ENCODE results near the gene TK1. TPM values are rescaled to one million over a fixed set of nuclear protein-coding genes. Genes with fewer than 3 reads are reported as not detected.

Gene TK1
- total RNA-seq, 1 experiment from 2014 or later: 133 TPM

DNA sequence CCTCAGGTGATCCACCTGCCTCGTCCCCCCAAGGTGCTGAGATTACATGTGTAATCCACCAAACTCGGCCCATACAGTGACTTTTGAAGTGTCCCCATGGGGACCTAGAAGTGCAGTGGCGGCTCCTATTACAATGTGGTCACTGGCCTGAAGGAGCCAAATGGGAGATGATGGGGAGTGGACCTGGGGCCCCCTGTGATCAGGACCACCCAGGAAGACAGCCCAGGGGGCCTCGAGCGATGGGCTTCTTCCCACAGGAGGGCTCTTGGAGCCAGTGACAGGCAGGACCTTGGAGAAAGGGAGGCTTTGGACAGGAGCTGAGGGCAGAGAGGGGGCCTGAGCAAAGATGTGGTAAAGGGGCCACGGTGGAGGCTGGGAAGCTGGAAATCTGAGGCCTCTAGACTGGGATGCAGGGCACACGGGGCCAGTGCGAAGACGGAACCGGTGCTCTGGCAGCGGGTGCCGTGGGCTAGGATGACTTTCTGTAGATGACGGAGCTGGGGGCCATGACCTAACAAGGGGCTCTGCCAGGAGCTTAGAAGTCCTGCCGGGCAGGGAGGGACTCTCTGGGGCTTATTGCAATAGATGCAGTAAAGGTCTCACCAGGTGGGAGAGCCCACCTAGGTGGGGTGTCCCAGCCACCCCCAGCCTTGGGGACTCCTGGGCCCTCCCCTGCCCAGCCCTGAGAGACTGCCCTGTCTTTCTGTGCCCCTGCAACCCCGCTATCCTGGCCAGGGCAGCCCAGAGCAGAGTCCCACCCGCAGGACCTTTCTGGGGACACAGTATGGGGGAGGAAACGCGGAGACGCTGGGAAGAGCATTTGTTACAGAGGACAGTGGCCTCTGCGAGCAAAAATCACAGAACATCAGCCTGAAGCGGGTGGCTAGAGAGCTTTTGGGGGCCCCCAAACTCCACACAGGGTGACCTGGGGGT lies 43.4 kb downstream of the TK1 start:
- no peak overlapping the region for H3K27ac ChIP-seq (ENCODE audit: low read depth, low read length, poor library complexity, severe bottlenecking)
- intact Hi-C loops (cut with micrococcal nuclease; ENCODE audit: unreplicated experiment): no loop called here
- H3K36me3 ChIP-seq (ENCODE audit: insufficient read depth, low read length, poor library complexity, severe bottlenecking): no peaks in the 10 kb centered on the region
- ChIA-PET POLR2A (ENCODE audit: low non-redundant PET) (no interaction called here), CTCF (no interaction called here)
- H3K4me3 ChIP-seq (ENCODE audit: low read depth, low read length, poor library complexity, severe bottlenecking): no peak overlapping the region
- TF ChIP-seq, protein P1, sequence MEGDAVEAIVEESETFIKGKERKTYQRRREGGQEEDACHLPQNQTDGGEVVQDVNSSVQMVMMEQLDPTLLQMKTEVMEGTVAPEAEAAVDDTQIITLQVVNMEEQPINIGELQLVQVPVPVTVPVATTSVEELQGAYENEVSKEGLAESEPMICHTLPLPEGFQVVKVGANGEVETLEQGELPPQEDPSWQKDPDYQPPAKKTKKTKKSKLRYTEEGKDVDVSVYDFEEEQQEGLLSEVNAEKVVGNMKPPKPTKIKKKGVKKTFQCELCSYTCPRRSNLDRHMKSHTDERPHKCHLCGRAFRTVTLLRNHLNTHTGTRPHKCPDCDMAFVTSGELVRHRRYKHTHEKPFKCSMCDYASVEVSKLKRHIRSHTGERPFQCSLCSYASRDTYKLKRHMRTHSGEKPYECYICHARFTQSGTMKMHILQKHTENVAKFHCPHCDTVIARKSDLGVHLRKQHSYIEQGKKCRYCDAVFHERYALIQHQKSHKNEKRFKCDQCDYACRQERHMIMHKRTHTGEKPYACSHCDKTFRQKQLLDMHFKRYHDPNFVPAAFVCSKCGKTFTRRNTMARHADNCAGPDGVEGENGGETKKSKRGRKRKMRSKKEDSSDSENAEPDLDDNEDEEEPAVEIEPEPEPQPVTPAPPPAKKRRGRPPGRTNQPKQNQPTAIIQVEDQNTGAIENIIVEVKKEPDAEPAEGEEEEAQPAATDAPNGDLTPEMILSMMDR (conservative IDR thresholded peaks at IDR 0.05; ENCODE audit: low read depth, low read length): no peak
- TF ChIP-seq EZH2 (IDR thresholded peaks at IDR 0.05; ENCODE audit: borderline replicate concordance, low read depth, low read length, poor library complexity, severe bottlenecking): no peak
- peaks cover 9% of the 10 kb centered on the region for H3K4me1 ChIP-seq (ENCODE audit: insufficient read depth, low read length, poor library complexity, severe bottlenecking)
- H3K27me3 ChIP-seq (replicated peaks; ENCODE audit: insufficient read depth, low read depth, low read length, poor library complexity): no peaks in the 10 kb centered on the region
- no peak for DNase-seq (ENCODE audit: low spot score)
- no TSS peak for BruUV-seq (replicated peaks)
- no peaks in the 10 kb centered on the region for H3K9me3 ChIP-seq (ENCODE audit: low read depth, low read length, poor library complexity, severe bottlenecking)

DNA sequence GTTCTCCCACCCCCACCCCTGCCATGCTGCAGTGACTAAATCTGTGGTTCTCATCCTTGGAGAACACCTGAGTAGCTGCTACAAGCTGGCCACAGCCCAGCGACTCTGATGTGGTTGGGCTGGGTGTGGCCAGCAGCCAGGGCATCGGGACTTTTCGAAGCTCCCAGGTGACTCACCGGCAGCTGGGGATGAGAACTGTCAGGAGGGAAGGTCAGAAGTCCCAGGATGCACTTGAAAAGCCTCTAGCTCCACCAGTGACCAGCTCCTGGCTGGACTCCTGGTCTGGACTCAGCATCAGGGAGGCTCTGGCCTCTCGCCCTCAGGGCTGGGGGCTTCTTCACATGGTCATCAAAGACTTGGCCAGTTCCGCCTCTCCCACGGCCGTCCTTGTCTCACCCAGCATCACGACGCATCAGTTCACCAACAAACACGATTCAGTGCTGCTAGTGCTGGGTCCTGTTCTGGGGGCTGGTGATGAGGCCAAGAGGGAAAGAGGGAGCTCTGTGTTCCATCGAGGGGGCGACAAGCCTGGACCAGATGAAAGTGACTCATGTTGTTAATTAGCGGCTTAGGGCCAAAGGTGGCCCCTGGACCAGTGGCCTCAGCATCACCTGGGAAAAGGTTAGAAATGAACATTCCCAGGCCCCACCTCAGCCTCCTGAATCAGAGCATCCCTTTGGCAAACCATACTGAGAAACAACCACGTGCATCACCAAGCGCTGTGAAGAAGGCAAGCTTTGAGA lies 44.6 kb downstream of the TK1 start:
- Histone ChIP-seq H3K27me3 (replicated peaks; ENCODE audit: insufficient read depth, low read depth, low read length, poor library complexity) (no peaks in the 10 kb centered on the region), H3K36me3 (ENCODE audit: insufficient read depth, low read length, poor library complexity, severe bottlenecking) (no peaks in the 10 kb centered on the region), H3K4me1 (ENCODE audit: insufficient read depth, low read length, poor library complexity, severe bottlenecking) (peaks cover 9% of the 10 kb centered on the region), H3K9me3 (ENCODE audit: low read depth, low read length, poor library complexity, severe bottlenecking) (no peaks in the 10 kb centered on the region), H3K27ac (ENCODE audit: low read depth, low read length, poor library complexity, severe bottlenecking) (no peak overlapping the region), H3K4me3 (ENCODE audit: low read depth, low read length, poor library complexity, severe bottlenecking) (no peak overlapping the region)
- intact Hi-C loops (cut with micrococcal nuclease; ENCODE audit: unreplicated experiment): no loop called here
- POLR2A ChIA-PET (ENCODE audit: low non-redundant PET): no interaction called here
- no peak for DNase-seq (ENCODE audit: low spot score)
- TF ChIP-seq, protein P1 (conservative IDR thresholded peaks at IDR 0.05; ENCODE audit: low read depth, low read length): no peak
- no peak for TF ChIP-seq EZH2 (IDR thresholded peaks at IDR 0.05; ENCODE audit: borderline replicate concordance, low read depth, low read length, poor library complexity, severe bottlenecking)
- no TSS peak for BruUV-seq (replicated peaks)
- CTCF ChIA-PET: no interaction called here

DNA sequence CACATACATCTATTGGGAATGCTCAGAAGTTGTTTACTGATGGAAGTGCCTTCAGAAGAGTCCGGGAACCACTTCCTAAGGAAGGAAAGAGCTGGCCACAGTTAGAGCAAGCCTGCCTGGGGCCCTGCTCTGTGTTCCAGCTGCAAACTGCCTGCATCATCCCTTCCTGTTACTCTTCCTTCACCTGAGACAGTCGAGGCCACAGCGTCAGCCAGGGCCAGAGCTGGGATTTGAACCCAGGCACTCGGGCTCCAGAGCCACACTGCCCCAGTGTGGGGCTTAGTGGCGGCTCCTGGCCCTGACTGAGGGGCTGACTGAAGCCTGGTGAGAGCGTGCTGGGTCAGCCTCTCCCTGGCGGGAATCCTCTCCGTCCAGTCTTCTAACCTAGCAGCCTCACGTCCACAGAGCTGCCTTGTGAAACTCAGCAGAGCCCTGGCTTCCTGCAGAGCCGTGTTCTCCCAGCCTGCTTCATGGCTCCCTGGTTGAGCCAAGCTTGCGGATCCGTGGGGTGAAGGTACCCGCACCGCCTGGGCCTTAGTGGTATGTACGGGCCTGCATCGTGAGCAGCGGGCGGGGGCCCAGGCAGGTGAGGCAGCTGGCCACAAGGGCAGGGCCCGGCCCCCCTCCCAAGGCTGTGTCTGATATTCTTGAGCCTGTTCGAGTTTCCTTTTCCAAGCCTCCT lies 45.3 kb downstream of the TK1 start:
- intact Hi-C loops (cut with micrococcal nuclease; ENCODE audit: unreplicated experiment): no loop called here
- Histone ChIP-seq H3K27me3 (replicated peaks; ENCODE audit: insufficient read depth, low read depth, low read length, poor library complexity) (no peaks in the 10 kb centered on the region), H3K9me3 (ENCODE audit: low read depth, low read length, poor library complexity, severe bottlenecking) (no peaks in the 10 kb centered on the region), H3K4me3 (ENCODE audit: low read depth, low read length, poor library complexity, severe bottlenecking) (no peak overlapping the region), H3K36me3 (ENCODE audit: insufficient read depth, low read length, poor library complexity, severe bottlenecking) (no peaks in the 10 kb centered on the region), H3K27ac (ENCODE audit: low read depth, low read length, poor library complexity, severe bottlenecking) (no peak overlapping the region), H3K4me1 (ENCODE audit: insufficient read depth, low read length, poor library complexity, severe bottlenecking) (peaks cover 9% of the 10 kb centered on the region)
- ChIA-PET CTCF (no interaction called here), POLR2A (ENCODE audit: low non-redundant PET) (no interaction called here)
- BruUV-seq (replicated peaks): no TSS peak
- DNase-seq (ENCODE audit: low spot score): no peak
- TF ChIP-seq, protein P1 (conservative IDR thresholded peaks at IDR 0.05; ENCODE audit: low read depth, low read length): no peak
- TF ChIP-seq EZH2 (IDR thresholded peaks at IDR 0.05; ENCODE audit: borderline replicate concordance, low read depth, low read length, poor library complexity, severe bottlenecking): no peak

Data from A673 (cell line).